Measurements from ENCODE around the gene CCDC134.

CCDC134 gene

DNA sequence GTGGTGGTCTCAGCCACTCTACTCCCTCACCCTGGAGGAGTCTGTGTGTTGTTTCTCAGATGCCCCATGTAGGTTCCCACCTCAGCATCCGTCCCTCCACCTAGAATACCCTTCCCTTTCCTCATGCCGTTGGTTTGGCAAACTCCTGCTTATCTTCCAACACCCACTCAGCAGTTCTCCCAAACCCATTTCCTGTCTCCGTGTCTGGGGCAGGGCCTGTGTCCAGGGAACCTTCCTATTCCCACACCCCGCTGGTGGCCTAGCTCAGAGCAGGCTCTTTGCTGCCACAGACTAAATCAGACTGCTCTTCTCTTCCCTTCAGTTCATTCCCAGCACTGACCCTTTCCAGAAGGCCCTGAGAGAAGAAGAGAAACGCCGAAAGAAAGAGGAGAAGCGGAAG lies 24.9 kb downstream of the CCDC134 start:
- no peak for TF ChIP-seq ZFX (IDR thresholded peaks at IDR 0.05; ENCODE audit: borderline replicate concordance)
- TF ChIP-seq, protein P1, sequence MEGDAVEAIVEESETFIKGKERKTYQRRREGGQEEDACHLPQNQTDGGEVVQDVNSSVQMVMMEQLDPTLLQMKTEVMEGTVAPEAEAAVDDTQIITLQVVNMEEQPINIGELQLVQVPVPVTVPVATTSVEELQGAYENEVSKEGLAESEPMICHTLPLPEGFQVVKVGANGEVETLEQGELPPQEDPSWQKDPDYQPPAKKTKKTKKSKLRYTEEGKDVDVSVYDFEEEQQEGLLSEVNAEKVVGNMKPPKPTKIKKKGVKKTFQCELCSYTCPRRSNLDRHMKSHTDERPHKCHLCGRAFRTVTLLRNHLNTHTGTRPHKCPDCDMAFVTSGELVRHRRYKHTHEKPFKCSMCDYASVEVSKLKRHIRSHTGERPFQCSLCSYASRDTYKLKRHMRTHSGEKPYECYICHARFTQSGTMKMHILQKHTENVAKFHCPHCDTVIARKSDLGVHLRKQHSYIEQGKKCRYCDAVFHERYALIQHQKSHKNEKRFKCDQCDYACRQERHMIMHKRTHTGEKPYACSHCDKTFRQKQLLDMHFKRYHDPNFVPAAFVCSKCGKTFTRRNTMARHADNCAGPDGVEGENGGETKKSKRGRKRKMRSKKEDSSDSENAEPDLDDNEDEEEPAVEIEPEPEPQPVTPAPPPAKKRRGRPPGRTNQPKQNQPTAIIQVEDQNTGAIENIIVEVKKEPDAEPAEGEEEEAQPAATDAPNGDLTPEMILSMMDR (IDR thresholded peaks at IDR 0.05) = no peak
- H3K27ac ChIP-seq = no peak overlapping the region

DNA sequence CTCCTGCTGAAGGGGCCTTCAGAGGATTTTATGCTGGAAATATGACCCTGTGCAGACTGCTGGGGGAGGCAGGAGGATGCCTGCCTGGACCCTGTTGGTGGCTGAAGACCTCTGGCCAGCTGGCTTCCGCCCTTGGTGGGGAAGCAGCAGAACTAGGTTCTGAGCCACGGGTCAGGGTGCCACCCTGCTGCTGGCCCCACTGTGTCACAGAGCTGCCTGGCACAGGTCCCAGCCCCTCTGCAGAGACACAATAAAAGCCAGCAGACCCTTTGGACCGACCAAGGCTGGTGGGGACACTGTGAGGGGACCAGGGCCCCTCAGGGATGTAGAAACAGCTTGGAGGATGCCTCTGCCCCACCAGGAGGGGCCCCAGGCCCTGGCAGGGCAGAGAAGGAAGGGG lies 25.5 kb downstream of the CCDC134 start:
- H3K27ac ChIP-seq = no peak overlapping the region
- TF ChIP-seq, protein P1 (IDR thresholded peaks at IDR 0.05) = no peak
- TF ChIP-seq ZFX (IDR thresholded peaks at IDR 0.05; ENCODE audit: borderline replicate concordance) = no peak

- no peak overlapping the region for H3K27ac ChIP-seq
- no peak for TF ChIP-seq ZFX (IDR thresholded peaks at IDR 0.05; ENCODE audit: borderline replicate concordance)
- TF ChIP-seq, protein P1 (IDR thresholded peaks at IDR 0.05) = no peak
Measured at GRCh38 chr22:41826430-41827383, 26.2 kb downstream of the CCDC134 start.

GRCh38 chr22:41827671-41828070 lies 27.2 kb downstream of the CCDC134 start:
- H3K27ac ChIP-seq = 0 out of 2 replicates have a peak overlapping the region, but pooled peaks have one; percentile 13
- TF ChIP-seq, protein P1 (IDR thresholded peaks at IDR 0.05) = no peak
- no peak for TF ChIP-seq ZFX (IDR thresholded peaks at IDR 0.05; ENCODE audit: borderline replicate concordance)

DNA sequence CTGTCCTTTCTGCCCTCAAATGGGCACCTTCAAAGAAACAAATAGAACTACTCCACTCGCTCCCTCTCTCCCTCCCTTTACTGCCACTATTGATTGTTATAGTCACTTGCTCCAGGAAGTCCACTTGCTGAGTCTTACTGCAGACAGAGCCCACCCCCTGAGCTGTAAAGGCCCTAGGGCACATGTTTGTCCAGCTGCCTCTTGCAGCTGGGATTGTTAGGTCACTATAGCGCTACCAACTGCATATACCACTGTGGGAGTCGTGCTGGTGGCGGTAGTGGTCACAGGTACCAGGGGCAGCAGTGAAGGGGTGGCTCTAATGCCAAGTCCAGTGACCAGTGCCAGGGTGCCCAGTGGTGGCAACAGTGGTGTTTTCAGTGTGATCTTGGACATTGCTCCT lies 28.0 kb downstream of the CCDC134 start:
- H3K27ac ChIP-seq = peak overlapping the region; percentile 13; the same call in 1 of the 2 replicates
- TF ChIP-seq ZFX (IDR thresholded peaks at IDR 0.05; ENCODE audit: borderline replicate concordance) = no peak
- TF ChIP-seq, protein P1 (IDR thresholded peaks at IDR 0.05) = no peak

DNA sequence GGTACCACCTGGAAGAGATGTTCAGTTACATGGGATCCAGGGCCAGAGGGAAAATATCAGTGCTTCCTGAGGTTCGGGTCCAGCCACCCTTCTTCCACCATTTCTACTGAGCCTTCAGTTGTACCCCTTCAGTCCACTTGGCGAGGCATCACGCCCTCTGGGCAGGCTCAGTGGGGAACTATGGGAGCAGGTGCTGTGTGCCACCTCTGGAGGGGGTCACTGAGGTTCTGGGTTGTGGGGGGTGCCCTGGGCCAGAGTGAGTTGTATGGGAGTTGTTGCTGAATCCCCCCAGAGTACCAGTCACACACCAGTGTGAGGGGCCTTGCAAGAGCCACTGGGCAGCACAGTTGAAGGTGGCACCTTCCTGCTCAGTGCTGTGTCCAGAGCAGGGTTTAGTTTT lies 29.7 kb downstream of the CCDC134 start:
- peak overlapping the region; percentile 95; the same call in 1 of the 2 replicates for H3K27ac ChIP-seq
- no peak for TF ChIP-seq ZFX (IDR thresholded peaks at IDR 0.05; ENCODE audit: borderline replicate concordance)
- TF ChIP-seq, protein P1 (IDR thresholded peaks at IDR 0.05) = no peak

GRCh38 chr22:41831383-41831782 lies 30.9 kb downstream of the CCDC134 start:
- peak overlapping the region; percentile 95 for H3K27ac ChIP-seq
- TF ChIP-seq ZFX (IDR thresholded peaks at IDR 0.05; ENCODE audit: borderline replicate concordance) = no peak
- TF ChIP-seq, protein P1 (IDR thresholded peaks at IDR 0.05) = no peak

All from 22Rv1 (cell line).